K562 (cell line): ENCODE measurements around the gene FMNL1. TPM values are rescaled to one million over a fixed set of nuclear protein-coding genes. Genes with fewer than 3 reads are reported as not detected.

ENCODE experiments used
- ATF1 ChIP-seq, 2 experiments: fragments of 450-650 bp in 1 of 2; IDR thresholded peaks; 2 replicates each; pipeline ENCODE4 v1.6.1; 2016; ENCODE audit warnings: missing compliant biosample characterization in 1 of 2, missing genetic modification characterization in 1 of 2
- CREB1 ChIP-seq, 2 experiments: sonication (generic) in 1 of 2; formaldehyde crosslinking in 1 of 2; IDR thresholded peaks; 2 replicates each; pipeline versions ENCODE4 v1.6.1 to v1.8.0; 2012 to 2022; ENCODE audit warnings: inconsistent platforms in 1 of 2, mild to moderate bottlenecking in 1 of 2, missing genetic modification reagents in 1 of 2, moderate library complexity in 1 of 2
- HLTF ChIP-seq: fragments of 450-650 bp; IDR thresholded peaks from 2 replicates; pipeline ENCODE4 v1.6.1; 2016
- LARP7 ChIP-seq: fragments of 450-650 bp; IDR thresholded peaks from 2 replicates; pipeline ENCODE4 v1.6.1; 2016
- MTA2 ChIP-seq: fragments of 450-650 bp; IDR thresholded peaks from 2 replicates; pipeline ENCODE4 v1.6.1; 2016; ENCODE audit warnings: low read depth
- RBM25 ChIP-seq: fragments of 200-400 bp; formaldehyde crosslinking; IDR thresholded peaks from 2 replicates; pipeline ENCODE4 v1.6.1; 2018; ENCODE audit warnings: low read length, low read depth, moderate library complexity; ENCODE audit not compliant: severe bottlenecking
- SNAPC5 ChIP-seq: fragments of 250-450 bp; sonication (Bioruptor Pico); IDR thresholded peaks from 2 replicates; pipeline ENCODE4 v1.8.0; 2021; ENCODE audit warnings: moderate library complexity, mild to moderate bottlenecking, inconsistent platforms
- SREBF2 ChIP-seq: sonication (generic); formaldehyde crosslinking; IDR thresholded peaks from 2 replicates; pipeline ENCODE4 v1.4.0; 2020; ENCODE audit warnings: mild to moderate bottlenecking, missing genetic modification reagents
- SRF ChIP-seq, 2 experiments: fragments of 250-450, 450-650 bp in 1 of 2; sonication (Bioruptor Pico) in 1 of 2; sonication (generic) in 1 of 2; formaldehyde crosslinking; IDR thresholded peaks; 2 replicates each; pipeline versions ENCODE4 v1.5.0 to v1.5.1; 2020 to 2022; ENCODE audit warnings: mild to moderate bottlenecking in 1 of 2, missing genetic modification reagents in 1 of 2
- ZFPM2 ChIP-seq: fragments of 250-450 bp; sonication (Bioruptor Pico); IDR thresholded peaks from 2 replicates; pipeline ENCODE4 v1.5.1; 2022; ENCODE audit warnings: mild to moderate bottlenecking
- ZNF79 ChIP-seq: fragments of 250-450 bp; sonication (Bioruptor Pico); IDR thresholded peaks from 2 replicates; pipeline ENCODE4 v1.4.0; 2020; ENCODE audit warnings: low read depth, mild to moderate bottlenecking, moderate library complexity
- polyA plus RNA-seq, 8 experiments: library from polyadenylated mRNA; depleted of rRNA in 4 of 8; stranded (reverse) in 5 of 8; unstranded in 3 of 8; fragments of >200 nt; fragmentation: Nextera tagmentation in 2 of 8; fragmentation: Illumina TruSeq in 1 of 8; extraction: Ambion mirVana in 2 of 8; extraction: Trizol in 1 of 8; gene quantifications; 2 replicates each; pipeline versions ENCODE4 v1.2.1 to v1.2.3, GENCODE V29; 2011 to 2014; ENCODE audit warnings: inconsistent platforms in 1 of 8, missing spikeins in 1 of 8
- total RNA-seq, 7 experiments: library from RNA; depleted of rRNA in 6 of 7; stranded (reverse); fragments of >200 nt in 6 of 7; fragmentation: Illumina TruSeq in 2 of 7; extraction: Trizol in 2 of 7; gene quantifications; 2 replicates each; pipeline versions ENCODE4 v1.2.1 to v1.2.3, GENCODE V29; 2011 to 2021; ENCODE audit warnings: low replicate concordance in 1 of 7
- TF ChIP-seq, protein P1 (sequence below): fragments of 450-650 bp; IDR thresholded peaks from 2 replicates; pipeline ENCODE4 v1.6.1; 2017; ENCODE audit warnings: antibody characterized with exemption
- TF ChIP-seq, protein P2 (sequence below): sonication (generic); formaldehyde crosslinking; IDR thresholded peaks from 2 replicates; pipeline ENCODE4 v1.4.0; 2020; ENCODE audit warnings: mild to moderate bottlenecking, missing genetic modification reagents
- TF ChIP-seq, protein P3 (sequence below): fragments of 450-650 bp; IDR thresholded peaks from 2 replicates; pipeline ENCODE4 v1.6.1; 2018; ENCODE audit not compliant: partially characterized antibody
- TF ChIP-seq, protein P4 (sequence below): conservative IDR thresholded peaks from 2 replicates; pipeline ENCODE4 v1.6.1; 2011; ENCODE audit warnings: low read depth, mild to moderate bottlenecking, low read length; ENCODE audit not compliant: control insufficient read depth

The FMNL1 gene
- total and polyA plus RNA-seq, 9 of the 15 experiments (the other 6 are each of a cell fraction or from before 2014, with no cell fraction given), result 0.70 to 36.6 (median 7.7) TPM

GRCh38 chr17:45197555-45198334 lies 23.9 kb upstream of the FMNL1 start (continued):
- TF ChIP-seq RBM25, result no peak
- 0 out of 2 replicates have a peak, but pooled peaks have one; percentile 51 for TF ChIP-seq LARP7
- peak in 1 of 2 experiments; percentile 90; a peak in 1 of 4 replicates for TF ChIP-seq SRF (CRISPR knock-in tag; IDR thresholded peaks at IDR 0.05)
- TF ChIP-seq ZNF79 (CRISPR knock-in tag), result no peak
- TF ChIP-seq SREBF2 (CRISPR knock-in tag), result no peak
- no peak for TF ChIP-seq CREB1 (IDR thresholded peaks at IDR 0.05)
- TF ChIP-seq CREB1 (CRISPR knock-in tag; IDR thresholded peaks at IDR 0.05), result peak; percentile 50
- TF ChIP-seq, protein P1, sequence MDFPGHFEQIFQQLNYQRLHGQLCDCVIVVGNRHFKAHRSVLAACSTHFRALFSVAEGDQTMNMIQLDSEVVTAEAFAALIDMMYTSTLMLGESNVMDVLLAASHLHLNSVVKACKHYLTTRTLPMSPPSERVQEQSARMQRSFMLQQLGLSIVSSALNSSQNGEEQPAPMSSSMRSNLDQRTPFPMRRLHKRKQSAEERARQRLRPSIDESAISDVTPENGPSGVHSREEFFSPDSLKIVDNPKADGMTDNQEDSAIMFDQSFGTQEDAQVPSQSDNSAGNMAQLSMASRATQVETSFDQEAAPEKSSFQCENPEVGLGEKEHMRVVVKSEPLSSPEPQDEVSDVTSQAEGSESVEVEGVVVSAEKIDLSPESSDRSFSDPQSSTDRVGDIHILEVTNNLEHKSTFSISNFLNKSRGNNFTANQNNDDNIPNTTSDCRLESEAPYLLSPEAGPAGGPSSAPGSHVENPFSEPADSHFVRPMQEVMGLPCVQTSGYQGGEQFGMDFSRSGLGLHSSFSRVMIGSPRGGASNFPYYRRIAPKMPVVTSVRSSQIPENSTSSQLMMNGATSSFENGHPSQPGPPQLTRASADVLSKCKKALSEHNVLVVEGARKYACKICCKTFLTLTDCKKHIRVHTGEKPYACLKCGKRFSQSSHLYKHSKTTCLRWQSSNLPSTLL, result 0 out of 2 replicates have a peak, but pooled peaks have one; percentile 31
- TF ChIP-seq MTA2, result no peak
- TF ChIP-seq, protein P2, sequence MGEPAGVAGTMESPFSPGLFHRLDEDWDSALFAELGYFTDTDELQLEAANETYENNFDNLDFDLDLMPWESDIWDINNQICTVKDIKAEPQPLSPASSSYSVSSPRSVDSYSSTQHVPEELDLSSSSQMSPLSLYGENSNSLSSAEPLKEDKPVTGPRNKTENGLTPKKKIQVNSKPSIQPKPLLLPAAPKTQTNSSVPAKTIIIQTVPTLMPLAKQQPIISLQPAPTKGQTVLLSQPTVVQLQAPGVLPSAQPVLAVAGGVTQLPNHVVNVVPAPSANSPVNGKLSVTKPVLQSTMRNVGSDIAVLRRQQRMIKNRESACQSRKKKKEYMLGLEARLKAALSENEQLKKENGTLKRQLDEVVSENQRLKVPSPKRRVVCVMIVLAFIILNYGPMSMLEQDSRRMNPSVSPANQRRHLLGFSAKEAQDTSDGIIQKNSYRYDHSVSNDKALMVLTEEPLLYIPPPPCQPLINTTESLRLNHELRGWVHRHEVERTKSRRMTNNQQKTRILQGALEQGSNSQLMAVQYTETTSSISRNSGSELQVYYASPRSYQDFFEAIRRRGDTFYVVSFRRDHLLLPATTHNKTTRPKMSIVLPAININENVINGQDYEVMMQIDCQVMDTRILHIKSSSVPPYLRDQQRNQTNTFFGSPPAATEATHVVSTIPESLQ (CRISPR knock-in tag), result no peak
- TF ChIP-seq HLTF, result 0 out of 2 replicates have a peak, but pooled peaks have one; percentile 42
- TF ChIP-seq, protein P3, sequence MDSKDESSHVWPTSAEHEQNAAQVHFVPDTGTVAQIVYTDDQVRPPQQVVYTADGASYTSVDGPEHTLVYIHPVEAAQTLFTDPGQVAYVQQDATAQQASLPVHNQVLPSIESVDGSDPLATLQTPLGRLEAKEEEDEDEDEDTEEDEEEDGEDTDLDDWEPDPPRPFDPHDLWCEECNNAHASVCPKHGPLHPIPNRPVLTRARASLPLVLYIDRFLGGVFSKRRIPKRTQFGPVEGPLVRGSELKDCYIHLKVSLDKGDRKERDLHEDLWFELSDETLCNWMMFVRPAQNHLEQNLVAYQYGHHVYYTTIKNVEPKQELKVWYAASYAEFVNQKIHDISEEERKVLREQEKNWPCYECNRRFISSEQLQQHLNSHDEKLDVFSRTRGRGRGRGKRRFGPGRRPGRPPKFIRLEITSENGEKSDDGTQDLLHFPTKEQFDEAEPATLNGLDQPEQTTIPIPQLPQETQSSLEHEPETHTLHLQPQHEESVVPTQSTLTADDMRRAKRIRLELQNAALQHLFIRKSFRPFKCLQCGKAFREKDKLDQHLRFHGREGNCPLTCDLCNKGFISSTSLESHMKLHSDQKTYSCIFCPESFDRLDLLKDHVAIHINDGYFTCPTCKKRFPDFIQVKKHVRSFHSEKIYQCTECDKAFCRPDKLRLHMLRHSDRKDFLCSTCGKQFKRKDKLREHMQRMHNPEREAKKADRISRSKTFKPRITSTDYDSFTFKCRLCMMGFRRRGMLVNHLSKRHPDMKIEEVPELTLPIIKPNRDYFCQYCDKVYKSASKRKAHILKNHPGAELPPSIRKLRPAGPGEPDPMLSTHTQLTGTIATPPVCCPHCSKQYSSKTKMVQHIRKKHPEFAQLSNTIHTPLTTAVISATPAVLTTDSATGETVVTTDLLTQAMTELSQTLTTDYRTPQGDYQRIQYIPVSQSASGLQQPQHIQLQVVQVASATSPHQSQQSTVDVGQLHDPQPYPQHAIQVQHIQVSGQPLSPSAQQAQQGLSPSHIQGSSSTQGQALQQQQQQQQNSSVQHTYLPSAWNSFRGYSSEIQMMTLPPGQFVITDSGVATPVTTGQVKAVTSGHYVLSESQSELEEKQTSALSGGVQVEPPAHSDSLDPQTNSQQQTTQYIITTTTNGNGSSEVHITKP, result peak; percentile 60
- TF ChIP-seq, protein P4, sequence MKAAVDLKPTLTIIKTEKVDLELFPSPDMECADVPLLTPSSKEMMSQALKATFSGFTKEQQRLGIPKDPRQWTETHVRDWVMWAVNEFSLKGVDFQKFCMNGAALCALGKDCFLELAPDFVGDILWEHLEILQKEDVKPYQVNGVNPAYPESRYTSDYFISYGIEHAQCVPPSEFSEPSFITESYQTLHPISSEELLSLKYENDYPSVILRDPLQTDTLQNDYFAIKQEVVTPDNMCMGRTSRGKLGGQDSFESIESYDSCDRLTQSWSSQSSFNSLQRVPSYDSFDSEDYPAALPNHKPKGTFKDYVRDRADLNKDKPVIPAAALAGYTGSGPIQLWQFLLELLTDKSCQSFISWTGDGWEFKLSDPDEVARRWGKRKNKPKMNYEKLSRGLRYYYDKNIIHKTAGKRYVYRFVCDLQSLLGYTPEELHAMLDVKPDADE, result 0 out of 2 replicates have a peak, but pooled peaks have one; percentile 18
- no peak for TF ChIP-seq SNAPC5 (CRISPR knock-in tag)
- no peak for TF ChIP-seq ATF1 (CRISPR knock-in tag; IDR thresholded peaks at IDR 0.05)
- TF ChIP-seq ATF1 (tag; IDR thresholded peaks at IDR 0.05), result peak; percentile 52
- TF ChIP-seq ZFPM2 (CRISPR knock-in tag), result no peak
